HG03354 (cell line): Measurements from ENCODE around the gene MAPK1IP1L.
"Not testable (repeated sequence)": the region's sequence is repeated elsewhere in the genome, so short reads cannot be mapped to it uniquely, and the experiment has no call there.

Source experiments
- ATAC-seq: cut with Tn5 transposase; IDR thresholded peaks from one replicate; pipeline ENCODE4 v1.9.1; 2021; ENCODE audit warnings: mild to moderate bottlenecking; ENCODE audit not compliant: unreplicated experiment, poor library complexity, severe bottlenecking

MAPK1IP1L gene

DNA sequence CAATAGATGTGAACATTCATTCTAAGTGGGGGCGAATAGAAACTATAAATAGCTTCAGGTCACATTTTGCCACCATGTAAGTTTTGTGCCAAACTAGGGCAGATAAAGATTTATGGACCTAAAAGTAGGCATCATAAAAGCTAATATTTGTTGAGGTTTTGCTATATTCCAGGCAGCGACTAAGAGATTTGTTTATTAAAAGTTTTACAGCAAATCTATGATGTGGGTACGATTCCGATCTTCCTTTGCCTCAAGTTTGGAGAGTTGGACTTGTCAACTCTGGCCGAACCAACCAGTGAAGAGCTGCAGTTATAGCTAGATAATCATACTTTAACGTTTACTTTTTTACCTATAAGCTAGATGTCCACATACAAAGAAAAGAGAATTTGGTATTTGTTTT lies 1.6 kb downstream of the MAPK1IP1L start:
- no peak for ATAC-seq

DNA sequence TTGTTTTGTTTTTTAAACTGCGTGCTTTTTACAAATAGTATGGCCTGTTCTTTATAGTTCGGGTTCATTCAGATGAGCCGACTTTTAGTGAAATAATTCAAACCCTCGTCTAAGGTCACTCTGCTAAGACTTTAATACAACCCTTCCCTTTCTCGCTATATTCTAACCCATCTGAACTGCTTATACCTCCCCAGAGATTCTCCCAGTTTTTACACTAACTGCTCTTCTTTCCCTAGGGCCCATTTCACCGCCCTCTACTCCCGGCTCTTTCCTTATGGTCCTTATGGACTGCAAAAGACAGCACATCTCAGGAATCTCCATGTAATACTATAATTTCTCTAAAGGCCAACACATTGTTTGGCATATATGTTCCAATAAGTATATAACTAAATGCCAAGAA lies 2.1 kb downstream of the MAPK1IP1L start:
- no peak for ATAC-seq

DNA sequence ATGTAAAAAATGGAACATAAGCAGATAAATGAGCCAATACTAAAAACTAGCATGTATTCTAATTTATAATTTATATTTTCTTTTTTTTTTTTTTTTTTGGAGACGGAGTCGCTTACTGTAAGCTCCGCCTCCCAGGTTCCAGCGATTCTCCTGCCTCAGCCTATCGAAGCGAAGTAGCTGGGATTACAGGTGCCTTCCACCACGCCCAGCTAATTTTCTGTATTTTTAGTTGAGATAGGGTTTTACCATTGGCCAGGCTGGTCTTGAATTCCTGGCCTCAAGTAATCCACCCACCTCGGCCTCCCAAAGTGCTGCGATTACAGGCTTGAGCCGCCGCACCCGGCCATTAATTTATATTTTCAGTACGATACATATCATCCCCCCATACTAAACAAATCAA lies 2.7 kb downstream of the MAPK1IP1L start:
- ATAC-seq, result no peak

DNA sequence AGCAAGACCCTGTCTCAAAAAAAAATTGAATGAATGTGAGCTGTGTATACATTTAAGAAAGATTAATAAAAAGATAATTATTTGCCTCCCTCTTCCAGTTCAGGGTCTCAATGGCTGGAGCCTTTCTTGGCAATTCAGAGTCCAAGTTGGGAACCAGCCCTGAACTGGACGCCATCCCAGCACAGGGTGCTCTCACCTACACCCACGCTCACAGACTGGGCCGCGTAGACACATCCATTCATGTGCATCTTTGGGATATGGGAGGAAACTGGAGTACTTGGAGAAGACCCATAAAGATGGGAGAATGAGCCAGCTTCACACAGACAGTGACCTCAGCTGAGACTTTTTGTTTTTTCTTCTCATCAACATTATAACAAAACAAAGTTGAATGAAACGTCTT lies 6.5 kb downstream of the MAPK1IP1L start:
- ATAC-seq, result no peak

DNA sequence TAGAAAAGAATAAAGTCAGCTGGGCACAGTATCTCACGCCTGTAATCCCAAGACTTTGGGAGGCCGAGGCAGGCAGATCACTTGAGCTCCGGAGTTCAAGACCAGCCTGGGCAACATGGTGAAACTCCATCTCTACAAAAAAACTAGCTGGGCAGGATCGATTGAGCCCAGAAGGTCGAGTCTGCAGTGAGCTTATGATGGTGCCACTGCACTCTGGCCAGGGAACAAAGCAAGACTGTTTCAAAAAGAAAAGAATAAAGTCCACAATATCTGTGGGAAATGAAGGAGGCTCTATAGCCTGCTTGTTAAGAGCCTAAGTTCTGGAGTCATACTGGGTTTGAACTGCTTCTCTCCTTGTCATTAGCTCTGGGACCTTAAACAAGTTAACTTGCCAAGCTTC lies 7.9 kb downstream of the MAPK1IP1L start:
- ATAC-seq, result no peak

DNA sequence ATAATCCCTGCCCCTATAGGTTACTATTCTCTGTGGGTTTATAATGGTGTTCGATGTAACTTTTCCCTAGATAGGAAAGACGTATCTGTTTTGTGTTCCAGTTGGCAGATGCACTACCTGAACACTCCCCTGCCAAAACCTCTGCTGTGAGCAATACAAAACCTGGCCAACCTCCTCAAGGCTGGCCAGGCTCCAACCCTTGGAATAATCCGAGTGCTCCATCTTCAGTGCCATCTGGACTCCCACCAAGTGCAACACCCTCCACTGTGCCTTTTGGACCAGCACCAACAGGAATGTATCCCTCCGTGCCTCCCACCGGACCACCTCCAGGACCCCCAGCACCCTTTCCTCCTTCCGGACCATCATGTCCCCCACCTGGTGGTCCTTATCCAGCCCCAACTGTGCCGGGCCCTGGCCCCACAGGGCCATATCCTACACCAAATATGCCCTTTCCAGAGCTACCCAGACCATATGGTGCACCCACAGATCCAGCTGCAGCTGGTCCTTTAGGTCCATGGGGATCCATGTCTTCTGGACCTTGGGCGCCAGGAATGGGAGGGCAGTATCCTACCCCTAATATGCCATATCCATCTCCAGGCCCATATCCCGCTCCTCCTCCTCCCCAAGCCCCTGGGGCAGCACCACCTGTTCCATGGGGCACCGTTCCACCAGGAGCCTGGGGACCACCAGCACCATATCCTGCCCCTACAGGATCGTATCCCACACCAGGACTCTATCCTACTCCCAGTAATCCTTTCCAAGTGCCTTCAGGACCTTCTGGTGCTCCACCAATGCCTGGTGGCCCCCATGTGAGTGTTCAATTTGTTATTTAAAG lies 11.3 kb downstream of the MAPK1IP1L start:
- no peak for ATAC-seq

DNA sequence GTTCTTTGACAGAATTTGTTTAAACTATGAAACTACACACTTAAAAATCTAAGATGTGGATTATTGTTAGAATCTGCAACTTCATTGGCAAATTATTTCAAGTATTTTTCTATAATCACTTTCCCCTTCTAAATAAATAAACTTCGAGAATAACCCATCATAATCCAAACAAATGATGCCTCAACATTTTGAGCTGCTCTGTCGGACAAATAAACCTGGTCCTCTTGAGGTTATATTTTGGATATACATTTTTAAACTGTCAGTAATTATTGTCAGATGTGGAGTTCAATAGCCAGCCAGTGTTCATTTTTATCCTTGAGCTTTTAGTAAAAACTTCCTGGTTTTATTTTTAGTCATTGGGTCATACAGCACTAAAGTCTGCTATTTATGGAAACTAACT lies 13.4 kb downstream of the MAPK1IP1L start:
- not testable (repeated sequence) for ATAC-seq

DNA sequence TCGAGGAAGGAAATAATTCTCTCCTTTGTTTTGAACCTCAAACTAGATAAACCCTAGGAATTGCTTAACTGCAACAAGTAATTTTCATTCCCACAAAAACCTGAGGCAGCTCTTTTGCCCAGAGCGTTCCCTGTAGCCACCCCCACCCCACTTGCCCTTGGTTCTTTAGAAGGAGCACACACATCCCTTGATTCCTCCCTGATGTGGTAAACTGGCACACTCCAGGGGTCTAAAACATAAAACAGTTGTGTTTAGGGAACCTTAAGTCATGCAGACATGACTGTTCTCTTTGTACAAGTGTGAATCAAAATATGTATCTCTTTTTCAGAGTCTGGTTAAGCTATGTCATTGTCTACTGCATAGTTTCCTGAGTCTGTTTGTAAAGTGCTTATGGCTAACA lies 14.0 kb downstream of the MAPK1IP1L start:
- no peak for ATAC-seq

DNA sequence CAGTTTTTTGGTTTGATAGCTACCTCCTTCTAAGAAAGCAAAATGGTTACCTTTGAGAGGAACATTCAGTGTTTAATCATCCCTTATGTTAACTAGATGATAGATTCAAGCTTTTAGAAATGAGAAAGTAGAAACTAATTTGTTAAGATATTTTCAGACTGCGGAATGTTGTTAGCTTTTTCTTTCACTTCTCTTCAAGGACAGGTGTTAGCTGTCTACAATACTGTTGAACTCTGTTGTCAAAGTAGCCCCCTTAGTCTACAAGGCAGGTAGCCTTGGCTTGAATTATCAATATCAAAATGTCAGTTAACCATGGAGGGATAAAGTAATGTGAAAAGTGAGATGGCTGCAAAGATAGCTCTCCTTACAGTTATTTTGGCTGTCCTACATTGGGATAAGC lies 14.8 kb downstream of the MAPK1IP1L start:
- ATAC-seq, result no peak

DNA sequence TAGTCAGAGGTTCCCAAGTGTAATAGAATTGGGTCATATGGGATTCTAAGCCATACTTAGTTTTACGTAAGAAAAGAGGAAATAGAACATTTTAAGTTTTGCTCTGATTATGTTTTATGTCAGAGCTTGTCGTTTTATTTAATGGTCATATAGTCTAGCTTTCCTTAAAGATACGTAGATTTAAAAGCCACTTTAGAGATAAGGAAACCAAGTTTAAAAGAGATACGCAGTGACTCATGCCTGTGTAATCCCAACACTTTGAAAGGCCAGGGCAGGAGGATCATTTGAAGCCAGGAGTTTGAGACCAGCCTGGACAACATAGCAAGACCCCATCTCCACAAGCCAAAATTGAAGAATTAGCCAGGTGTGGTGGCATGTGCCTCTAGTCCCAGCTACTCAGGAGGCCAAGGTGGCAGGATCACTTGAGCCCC lies 19.5 kb downstream of the MAPK1IP1L start:
- ATAC-seq, result no peak

DNA sequence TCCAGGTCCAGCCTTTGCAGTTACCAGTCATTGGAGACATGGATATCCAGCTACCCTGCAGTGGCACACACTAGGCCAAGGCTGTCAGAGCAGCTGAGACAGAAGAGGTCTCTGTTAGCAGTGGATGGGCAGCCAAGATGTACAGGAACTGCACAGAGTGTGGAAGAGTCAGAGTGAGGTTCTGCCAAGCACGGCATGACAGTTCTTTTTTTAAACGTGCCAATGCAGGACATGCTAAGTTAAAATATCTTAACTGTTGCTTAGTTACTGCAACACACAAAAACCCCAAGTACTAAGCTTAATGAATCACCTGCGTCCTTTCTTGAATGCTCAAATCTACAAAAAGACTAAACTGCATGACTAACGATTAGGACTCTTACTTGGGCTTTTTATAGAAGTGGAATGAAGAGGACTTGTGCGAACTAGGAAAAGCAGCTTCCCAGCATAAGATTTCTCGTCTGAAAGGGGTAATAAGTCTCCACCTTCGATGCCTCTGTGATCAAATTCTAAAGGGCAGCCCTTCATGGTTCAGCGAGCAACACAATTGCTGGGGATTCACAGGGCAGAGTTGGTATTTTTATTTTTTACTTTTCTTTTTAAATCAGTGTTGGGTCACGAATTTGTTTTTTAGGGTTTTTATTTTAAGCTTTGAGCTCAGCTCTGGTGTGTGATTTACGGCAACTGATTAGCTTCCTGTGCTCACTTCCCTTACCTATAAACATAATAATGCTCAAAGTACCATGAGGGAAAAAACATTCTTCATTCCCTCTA lies 20.6 kb downstream of the MAPK1IP1L start:
- peak; percentile 68 for ATAC-seq

DNA sequence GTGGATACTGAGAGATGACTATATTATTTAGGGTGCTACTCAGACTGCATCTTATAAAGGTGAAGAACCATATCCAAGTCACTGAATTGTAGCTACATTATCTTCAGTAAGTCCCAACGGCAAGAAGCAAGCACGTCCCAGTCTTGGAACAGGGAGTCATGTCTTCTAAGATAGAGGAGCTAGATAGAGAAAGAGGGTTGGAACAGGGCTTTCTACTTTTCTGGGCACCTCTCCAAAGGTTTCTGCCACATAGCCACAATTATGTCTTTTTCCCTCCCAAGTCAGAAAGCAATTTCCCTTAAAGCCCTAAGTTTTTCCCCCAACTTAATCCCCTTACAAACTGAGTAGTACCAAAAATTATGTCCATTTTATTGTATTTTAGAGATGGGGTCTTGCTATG lies 22.4 kb downstream of the MAPK1IP1L start:
- ATAC-seq, result no peak

DNA sequence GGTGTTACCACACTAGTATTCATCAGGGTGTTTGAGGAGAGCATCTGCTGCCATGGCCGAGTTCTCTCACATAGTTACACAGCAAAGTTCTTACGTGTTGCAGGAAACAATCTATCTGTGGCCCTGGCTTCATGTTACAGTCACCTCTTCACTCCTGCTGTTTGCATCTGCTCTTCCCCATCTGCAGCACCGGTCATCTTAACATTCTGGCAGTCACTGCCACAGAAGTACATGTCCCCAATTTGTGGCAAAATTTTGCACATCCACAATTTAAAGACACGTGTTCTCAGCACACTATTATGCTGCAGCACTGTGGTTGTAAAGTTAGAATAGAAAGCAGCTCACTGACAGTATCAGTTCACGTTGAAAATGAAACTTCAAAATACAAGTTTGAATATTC lies 23.2 kb downstream of the MAPK1IP1L start:
- peak; percentile 47 for ATAC-seq

DNA sequence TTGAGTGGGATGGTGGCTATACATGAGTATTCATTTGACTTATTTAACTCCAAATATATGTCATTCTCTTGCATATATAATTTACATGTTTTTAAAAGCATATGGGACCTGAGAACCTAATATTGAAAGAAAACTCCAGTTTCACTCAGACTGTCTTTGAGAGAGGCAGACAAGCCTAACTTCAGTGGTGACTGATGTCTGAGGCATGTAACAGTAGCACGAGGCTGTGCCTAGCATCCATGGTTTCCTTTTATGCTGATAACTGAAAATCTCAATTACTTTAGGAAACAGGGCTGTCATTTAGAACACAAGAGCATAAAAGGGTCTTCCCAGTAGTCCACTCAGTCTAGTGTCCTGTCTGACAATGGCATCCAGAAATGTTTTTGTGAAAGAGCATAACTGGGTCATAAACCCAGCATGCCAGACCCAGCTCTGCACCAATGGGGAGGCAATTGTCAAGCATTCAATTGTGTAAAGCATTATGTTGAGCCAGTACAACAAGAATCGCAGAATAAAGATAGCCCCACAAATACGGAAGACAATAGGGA lies 24.3 kb downstream of the MAPK1IP1L start:
- ATAC-seq, result no peak

DNA sequence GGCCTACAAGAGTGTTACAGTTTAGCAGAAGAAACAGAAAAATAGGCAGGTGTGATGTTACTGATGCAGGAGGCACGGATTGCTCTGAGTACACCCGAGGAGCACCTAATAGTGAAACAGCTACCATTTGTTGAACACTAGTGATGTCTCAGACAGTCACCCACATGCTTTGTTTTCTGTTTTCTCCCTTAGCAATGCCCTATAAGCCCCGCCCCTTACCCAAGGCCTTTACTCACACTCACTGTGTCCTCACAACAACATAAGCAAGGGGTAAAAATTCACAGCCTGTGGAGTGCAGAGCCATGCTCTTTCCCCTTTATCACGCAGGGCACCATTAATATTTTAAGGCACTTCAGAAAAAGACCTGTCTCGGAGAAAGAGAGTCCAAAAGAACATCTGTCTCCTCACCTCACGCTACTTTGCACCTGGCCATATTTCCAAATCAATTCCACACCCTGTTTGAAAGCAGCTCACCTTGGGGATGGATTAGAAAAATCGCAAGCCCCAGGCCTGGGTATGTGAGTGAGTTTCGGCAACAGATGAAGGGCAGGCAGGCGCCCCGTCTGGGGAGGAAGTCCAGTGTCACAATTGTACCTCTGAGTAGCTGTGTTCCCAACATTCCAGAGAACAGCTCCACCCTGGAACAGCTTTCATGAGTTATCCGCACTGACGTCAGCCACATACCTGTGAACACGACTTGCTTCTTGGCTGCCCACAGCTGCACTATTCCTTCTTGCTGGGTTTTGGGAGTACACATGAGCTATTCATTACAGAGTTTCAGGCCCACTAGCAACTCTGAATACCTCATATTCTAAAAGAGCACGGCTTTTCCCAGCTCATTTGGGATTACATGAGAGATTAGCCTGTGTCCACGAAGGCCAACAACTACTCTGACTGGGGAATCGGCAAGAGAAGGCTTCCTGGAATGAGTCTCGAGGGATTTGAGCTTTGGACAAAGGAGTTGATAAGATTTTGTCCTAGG lies 26.0 kb downstream of the MAPK1IP1L start:
- peak; percentile 44 for ATAC-seq

DNA sequence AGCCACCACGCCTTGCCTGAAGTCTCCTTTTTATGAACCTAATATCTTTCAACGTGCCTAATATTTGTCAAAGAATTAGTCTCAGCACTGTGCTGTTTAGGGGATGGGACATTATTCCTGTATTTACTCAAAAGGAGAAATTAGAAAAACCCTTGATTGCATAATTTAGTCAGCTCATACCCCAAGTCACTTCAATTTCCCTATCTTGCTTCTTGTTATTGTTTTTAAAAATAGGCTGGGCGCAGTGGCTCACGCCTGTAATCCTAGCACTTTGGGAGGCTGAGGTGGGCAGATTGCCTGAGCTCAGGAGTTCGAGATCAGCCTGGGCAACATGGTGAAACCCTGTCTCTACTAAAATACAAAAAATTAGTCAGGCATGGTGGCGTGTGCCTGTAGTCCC lies 28.5 kb downstream of the MAPK1IP1L start:
- ATAC-seq, result not testable (repeated sequence)

DNA sequence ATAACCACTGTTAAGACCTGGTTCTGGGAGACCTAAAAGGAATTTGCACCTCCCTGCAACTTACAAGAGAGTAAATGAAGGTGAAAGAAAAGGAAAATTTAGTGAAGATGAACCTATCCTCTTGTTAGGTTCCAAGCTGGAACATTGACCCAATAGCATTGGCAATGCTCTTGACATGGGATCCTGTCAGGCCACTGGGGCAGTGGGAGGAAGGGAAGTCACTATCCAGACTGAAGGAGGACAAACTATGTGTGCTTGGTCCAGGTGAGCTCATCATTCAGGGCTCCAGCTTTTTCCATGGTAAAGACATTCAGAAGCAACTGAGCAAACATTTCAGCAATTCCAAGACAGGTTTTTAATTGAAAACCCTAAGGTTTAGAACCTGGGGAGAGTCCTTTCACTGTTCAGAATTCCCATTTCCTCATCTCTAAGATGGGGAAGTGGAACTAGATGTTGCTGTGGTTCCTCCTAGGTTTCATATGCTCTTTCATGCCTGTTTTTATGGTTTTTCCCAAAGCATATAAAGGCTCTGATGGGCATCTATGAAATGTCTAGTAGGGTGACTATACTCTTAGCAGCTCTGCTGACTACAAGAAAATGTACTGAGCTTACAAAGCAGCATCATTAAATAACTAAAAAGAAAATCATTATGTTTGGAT lies 33.1 kb downstream of the MAPK1IP1L start:
- no peak for ATAC-seq

DNA sequence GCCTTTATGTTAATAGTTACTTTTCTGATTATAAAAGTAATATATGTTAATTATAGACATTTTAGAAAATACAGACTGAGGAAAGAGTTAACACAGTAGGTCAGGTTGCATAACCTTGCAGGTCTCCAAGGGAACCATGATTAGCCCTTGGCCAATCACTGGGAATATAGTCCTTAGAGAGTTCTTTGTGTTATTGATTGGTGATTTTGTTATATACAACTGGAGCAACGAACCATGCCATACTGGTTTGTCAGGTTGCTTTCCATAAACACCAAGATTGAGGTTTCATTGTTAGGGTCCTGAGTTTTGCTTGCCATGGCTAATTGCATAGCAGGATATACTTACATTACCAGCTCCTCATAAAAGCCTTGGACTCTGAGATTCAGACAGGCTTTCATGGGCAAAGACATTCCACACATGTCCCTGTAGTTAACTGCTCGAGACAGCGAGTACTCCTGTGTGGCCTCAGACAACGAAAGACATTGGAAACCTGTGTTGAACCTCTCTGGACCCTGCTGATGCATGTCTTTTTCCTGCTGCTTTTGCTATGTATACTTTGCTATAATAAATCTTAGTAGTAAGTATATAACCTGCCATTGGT lies 33.7 kb downstream of the MAPK1IP1L start:
- ATAC-seq, result no peak

DNA sequence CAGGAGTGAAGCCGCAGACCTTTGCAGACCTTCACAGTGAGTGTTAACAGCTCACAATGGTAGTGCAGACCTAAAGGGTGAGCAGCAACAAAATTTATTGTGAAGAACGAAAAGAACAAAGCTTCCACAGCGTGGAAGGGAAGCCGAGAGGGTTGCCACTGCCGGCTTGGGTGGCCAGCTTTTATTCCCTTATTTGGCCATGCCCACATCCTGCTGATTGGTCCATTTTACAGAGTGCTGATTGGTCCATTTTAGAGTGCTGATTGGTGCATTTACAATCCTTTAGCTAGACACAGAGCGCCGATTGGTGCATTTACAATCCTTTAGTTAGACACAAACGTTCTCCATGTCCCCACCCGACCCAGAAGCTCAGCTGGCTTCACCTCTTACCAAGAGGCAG lies 35.5 kb downstream of the MAPK1IP1L start:
- no peak for ATAC-seq
